Daoy (cell line): ENCODE results near the gene BDH1. TPM values are rescaled to one million over a fixed set of nuclear protein-coding genes. Genes with fewer than 3 reads are reported as not detected.
A peak's percentile ranks its signal among the peaks of the same experiment; 100 is the strongest.
"Not testable (repeated sequence)": the region's sequence is repeated elsewhere in the genome, so short reads cannot be mapped to it uniquely, and the experiment has no call there.

ENCODE experiments used
- DNase-seq: peaks from one replicate; pipeline ENCODE4 v3.0.0-alpha.2; 2015; ENCODE audit warnings: low read depth
- total RNA-seq: library from RNA; depleted of rRNA; stranded (reverse); fragments of >200 nt; shearing (Covaris generic); gene quantifications from 2 replicates; pipeline ENCODE4 v1.2.3, GENCODE V29; 2014

Gene BDH1
- total RNA-seq, 1 experiment from 2014 or later = 14.9 TPM

DNA sequence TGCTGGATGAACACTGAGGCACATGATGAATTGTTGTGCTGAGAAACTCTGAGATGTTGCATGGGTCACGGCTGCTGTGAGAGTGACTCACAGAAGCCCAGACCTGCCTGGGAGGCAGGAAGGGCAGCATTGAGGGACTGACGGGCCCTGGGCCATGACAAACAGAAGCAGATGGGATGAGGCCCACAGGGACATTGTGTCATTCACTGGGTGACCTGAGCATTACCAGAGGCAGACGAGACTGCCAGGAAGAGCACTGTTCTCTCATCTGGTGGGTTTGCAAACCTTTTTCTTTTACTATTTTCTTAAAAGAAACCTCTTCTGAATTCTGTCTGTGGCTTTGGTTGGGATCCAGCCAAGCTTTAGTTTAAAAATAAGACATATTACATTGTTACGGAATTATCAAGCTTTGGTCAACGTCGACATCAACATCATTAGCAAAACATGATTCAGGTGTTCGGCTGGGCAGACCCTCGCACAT is 67.8 kb downstream of the BDH1 start:
- peak; percentile 98 for DNase-seq

GRCh38 chr3:197486861-197487260 is 68.9 kb downstream of the BDH1 start:
- DNase-seq = no peak

- DNase-seq = no peak
These were observed 70.6 kb downstream of the BDH1 start for GRCh38 chr3:197485143-197485542.

- DNase-seq = no peak
These were observed 71.4 kb downstream of the BDH1 start for GRCh38 chr3:197484204-197484901.

DNA sequence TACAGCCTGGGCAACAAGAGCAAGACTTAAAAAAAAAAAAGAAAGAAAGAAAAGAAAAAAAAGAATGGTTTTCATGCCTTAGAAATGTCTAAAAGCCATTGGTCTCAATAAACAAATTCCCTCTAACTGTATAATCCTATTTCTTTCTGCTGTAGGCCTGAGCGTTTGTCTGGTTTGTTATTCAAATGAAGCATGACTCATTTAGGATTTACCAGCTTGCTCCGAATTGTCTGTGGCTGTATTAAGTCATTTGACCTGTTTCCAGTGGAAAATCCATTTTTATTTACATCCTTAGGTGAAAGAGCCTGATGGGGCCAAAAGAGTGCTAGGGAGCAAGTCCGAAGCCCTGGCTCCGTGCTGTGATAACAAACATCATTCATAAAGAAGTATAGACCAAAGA is 73.8 kb downstream of the BDH1 start:
- DNase-seq = peak; percentile 42

- no peak for DNase-seq
These were observed 75.4 kb downstream of the BDH1 start for GRCh38 chr3:197480320-197480719.

DNA sequence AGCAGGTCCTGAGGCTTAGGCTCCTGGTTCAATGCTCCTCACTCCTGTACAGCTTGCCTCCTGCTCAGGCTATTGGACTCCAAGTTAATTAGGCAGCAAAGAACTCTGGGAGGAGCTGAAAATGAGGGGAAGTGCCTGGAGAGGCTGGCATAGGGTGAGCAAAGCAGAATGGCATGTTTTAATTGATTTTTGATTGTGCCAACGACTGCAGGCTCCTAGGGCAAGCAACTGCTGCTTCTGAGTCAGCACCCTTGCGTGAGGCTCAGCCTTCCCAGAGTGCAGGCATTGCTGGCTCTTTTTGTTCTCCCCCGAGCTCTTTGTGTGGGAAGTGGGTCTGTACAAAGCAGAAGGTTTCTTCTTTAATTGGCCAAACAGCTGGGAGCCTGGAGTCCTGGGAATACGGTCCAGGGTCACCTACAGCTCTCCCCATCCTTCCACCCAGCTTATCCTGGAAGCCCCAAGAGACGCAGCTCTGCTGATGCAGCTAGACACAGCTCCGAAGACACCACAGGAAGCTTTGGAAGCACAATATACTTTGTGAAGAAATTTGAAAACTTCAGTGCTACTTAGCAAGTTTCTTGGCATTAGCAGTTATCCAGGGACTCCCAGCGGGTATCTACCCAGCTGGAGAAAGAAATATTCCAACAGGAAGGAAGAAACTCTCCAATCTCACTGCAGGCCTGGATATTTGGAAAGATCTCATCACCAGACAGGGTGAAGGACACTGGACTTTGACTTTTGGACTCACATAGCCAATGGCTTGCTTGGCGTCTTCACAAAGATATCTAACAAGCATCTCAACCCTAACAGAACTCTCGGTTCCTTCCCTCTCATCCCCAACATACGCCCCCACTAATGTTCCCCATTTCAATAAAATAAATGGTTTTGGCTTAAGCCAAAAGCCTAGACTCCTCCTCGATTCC is 76.8 kb downstream of the BDH1 start:
- peak; percentile 93 for DNase-seq

- DNase-seq = not testable (repeated sequence)
These were observed 78.0 kb downstream of the BDH1 start for GRCh38 chr3:197477816-197478215.

DNA sequence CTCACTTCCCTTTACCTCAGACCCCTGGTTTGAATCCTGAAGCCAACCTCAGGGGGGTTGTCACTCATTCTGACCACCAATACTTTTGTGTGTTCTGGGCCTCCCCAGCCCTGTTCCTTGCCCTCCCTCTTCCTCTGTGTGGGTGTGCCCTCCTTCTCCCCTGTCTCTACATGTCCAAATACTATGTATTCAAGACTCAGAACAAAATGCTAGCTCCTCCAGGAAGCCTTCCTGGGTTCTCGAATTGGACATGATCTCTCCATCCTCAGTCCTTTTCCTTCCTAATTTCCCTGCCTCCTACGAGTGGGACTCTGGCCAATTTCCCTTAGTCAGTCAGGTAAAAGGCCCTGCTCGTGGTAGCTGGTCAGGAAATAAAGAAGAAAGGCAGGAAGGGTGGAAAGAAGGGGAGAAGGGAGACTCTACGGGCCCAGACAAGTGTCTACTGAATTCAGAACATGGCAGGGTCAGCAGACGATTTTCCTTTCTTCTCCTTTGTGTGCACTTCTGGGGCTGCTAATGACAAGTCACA is 79.7 kb downstream of the BDH1 start:
- DNase-seq = no peak

- no peak for DNase-seq
These were observed 80.3 kb downstream of the BDH1 start for GRCh38 chr3:197475514-197475913.

GRCh38 chr3:197472151-197472550 is 83.6 kb downstream of the BDH1 start:
- DNase-seq = no peak

- DNase-seq = no peak
These were observed 84.4 kb downstream of the BDH1 start for GRCh38 chr3:197471221-197472010.

- DNase-seq = no peak
These were observed 86.8 kb downstream of the BDH1 start for GRCh38 chr3:197468866-197469382.

- no peak for DNase-seq
These were observed 87.6 kb downstream of the BDH1 start for GRCh38 chr3:197468167-197468566.

DNA sequence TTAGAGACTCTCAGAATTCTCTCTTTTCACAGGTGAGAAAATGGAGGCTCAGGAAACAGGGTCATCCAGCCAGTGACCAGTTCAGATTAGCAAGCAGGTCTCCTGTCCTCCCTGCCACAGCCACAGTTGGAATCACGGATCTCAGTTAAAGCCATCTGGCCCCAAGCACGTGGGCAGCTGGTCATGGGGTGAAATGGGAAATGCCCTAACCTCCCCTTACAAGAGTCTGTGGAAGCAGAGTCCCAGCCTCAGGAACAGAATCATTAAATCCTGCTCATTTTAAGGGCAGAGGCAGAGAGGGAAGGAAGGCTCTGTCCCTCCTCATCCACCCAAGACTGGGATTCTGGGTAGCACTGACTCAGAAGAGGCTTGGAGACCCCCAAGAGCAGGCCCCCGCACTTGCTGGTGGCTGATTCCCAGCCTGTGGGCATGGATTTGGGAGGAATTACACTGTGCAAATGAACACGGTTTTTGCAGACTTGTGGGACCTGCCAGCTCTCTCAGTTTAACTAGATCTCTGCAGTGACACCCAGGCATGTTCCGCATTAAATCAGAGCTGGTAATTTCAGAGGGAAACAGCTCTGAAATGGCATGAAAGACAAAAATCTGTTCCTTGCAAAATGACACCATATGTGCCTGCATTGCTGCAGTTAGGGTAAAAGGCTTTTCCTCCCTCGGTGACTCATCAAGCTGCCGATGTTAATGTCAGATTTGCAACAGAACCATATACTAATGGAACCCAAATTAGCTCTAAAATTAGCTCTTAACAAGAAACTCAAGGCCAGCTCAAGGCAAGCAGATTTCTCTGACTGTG is 89.0 kb downstream of the BDH1 start:
- peak; percentile 68 for DNase-seq

DNA sequence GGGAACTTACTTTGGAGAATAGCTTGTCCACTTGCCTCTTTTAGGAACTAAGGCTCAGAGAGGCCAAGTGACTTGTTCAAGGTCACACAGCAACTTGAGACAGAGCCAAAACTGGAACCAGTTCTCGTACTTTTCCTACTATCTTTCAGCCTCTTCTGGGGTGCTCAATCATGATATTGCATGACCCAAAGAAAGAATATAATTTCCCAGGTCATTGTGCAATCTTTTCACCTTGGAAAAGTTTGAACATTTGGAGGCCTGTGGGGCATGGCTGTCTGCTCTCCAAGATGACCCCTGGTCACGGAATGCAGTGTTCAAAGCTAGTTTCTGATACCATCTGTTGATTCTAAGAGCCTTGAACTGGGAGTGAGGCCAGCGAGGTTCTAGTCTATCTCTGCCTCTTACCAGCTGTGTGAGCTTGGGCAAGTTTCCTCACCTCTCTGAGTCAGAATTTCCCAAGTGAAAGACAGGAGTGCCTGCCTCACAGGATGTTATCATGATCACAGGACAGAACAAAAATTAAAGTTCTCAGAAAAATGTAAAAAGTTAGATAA is 89.7 kb downstream of the BDH1 start:
- DNase-seq = peak; percentile 53

GRCh38 chr3:197465197-197465995 is 90.4 kb downstream of the BDH1 start:
- DNase-seq = no peak

DNA sequence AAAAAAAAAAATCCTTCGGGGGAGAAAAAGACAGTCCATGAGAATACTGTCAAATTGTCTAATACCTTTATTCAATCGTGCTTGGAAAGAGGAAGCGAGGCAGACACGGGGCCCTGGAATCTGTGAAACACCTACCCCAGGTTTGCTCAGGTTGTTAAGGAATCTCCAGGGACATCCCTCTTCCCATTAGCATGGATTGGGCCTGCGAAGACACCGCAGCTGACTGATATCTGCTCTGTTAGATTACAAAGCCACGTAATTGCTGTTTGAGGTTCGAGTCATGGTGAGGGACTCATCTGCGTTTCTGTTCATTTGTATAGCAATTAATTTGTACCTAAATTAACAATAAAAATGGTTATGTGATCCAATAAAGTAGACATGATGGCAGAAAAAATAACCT is 91.0 kb downstream of the BDH1 start:
- DNase-seq = no peak

DNA sequence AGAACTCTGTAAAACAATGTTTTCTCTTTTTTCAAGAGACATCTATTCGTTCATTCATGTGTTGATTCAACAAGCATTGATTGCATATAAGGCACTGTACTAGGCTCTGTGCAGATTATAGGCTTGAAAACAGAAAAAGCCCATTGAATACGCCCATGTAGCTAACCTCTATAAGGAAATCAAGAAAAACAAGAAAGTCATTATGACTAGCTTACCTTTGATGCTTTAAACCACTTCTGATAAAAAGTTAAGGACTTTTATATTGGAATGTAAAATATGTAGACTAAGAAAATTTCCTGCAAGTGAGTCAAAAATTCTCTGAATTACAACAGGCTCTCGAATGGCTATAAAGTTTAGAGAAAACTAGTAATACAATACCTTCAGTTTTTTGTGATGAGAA is 92.5 kb downstream of the BDH1 start:
- DNase-seq = no peak

GRCh38 chr3:197462808-197463207 is 93.0 kb downstream of the BDH1 start:
- no peak for DNase-seq
